Upper lobe of left lung (tissue), 6 donors: ENCODE measurements around the gene DMXL1. TPM values are rescaled to one million over a fixed set of nuclear protein-coding genes. Genes with fewer than 3 reads are reported as not detected.

Experiments used
- ATAC-seq, 2 donors: fragments of 200-7000 bp; cut with Tn5 transposase; one replicate each; pipeline ENCODE4 v1.9.1; 2022; ENCODE audit warnings: mild to moderate bottlenecking in 2 of 2, moderate library complexity in 2 of 2; ENCODE audit not compliant: low FRiP score in 2 of 2
- DNase-seq, 2 donors: peaks; one replicate each; pipeline ENCODE4 v3.0.0-alpha.2; 2019 to 2020
- H3K27ac ChIP-seq, 4 donors: fragments of 200-600 bp; sonication (generic); one replicate each; pipeline ENCODE4 v1.5.1; 2016 to 2019
- H3K27me3 ChIP-seq, 4 donors: fragments of 200-600 bp; sonication (generic); one replicate each; pipeline ENCODE4 v1.5.1; 2017 to 2019
- H3K36me3 ChIP-seq, 4 donors: fragments of 200-600 bp; sonication (generic); one replicate each; pipeline ENCODE4 v1.5.1; 2016 to 2019
- H3K4me1 ChIP-seq, 4 donors: fragments of 200-600 bp; sonication (generic); one replicate each; pipeline ENCODE4 v1.5.1; 2018 to 2019
- H3K4me3 ChIP-seq, 4 donors: fragments of 200-600 bp; sonication (generic); one replicate each; pipeline ENCODE4 v1.5.1; 2017 to 2019; ENCODE audit warnings: mild to moderate bottlenecking in 2 of 4, moderate library complexity in 1 of 4
- H3K9me3 ChIP-seq, 4 donors: fragments of 200-600 bp; sonication (generic); one replicate each; pipeline ENCODE4 v1.5.1; 2018 to 2019
- CTCF ChIP-seq, 6 experiments: fragments of 450-650 bp in 4 of 6; fragments of 200-600 bp in 2 of 6; sonication (generic) in 2 of 6; IDR thresholded peaks; one replicate each; pipeline ENCODE4 v1.5.1; 2016 to 2019; ENCODE audit warnings: antibody characterized with exemption in 6 of 6
- EP300 ChIP-seq, 4 donors: sonication (generic); formaldehyde crosslinking; IDR thresholded peaks; one replicate each; pipeline ENCODE4 v1.5.1; 2017; ENCODE audit warnings: antibody characterized with exemption in 4 of 4, control low read depth in 2 of 4
- POLR2A ChIP-seq, 4 donors: fragments of 450-650 bp; IDR thresholded peaks; one replicate each; pipeline ENCODE4 v1.5.1; 2016 to 2017; ENCODE audit warnings: antibody characterized with exemption in 4 of 4, mild to moderate bottlenecking in 2 of 4
- POLR2AphosphoS5 ChIP-seq, 2 donors: sonication (generic); formaldehyde crosslinking; IDR thresholded peaks; one replicate each; pipeline ENCODE4 v1.5.1; 2017; ENCODE audit warnings: antibody characterized with exemption in 2 of 2
- WGBS, 2 donors: methylation state at CpG; one replicate each; pipeline ENCODE4 v1.1.5; 2017 to 2018; 5-methylcytosine and 5-hydroxymethylcytosine counted together
- total RNA-seq, 6 donors: library from RNA; depleted of rRNA in 4 of 6; stranded (reverse); fragments of >200 nt in 4 of 6; gene quantifications; one replicate each; pipeline versions ENCODE4 v1.1.0 to v1.2.1, GENCODE V29; 2016 to 2021
- donor health status: DM: no; HTN: no; CAD: no; lungs with moderate emphysema.
- donor health status: DM: no; HTN: yes; CAD: no; lungs with severe emphysema.

Gene DMXL1
- total RNA-seq, 6 donors from 2014 or later, result 37.7 to 102 (median 52.9) TPM

DNA sequence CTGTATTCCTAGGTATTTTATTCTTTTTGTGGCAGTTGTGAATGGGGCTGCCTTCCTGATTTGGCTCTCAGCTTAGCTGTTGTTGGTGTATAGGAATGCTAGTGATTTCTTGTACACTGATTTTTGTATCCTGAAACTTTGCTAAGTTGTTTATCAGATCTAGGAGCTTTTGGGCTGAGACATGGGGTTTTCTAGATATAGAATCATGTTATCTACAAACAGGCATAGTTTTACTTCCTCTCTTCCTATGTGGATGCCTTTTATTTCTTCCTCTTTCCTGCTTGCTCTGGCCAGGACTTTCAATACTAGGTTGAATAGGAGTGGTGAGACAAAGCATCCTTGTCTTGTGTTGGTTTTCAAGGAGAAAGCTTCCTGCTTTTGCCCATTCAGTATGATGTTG is 129.9 kb downstream of the DMXL1 start:
- Histone ChIP-seq H3K9me3 (no peaks in the 10 kb centered on the region), H3K4me3 (no peak overlapping the region), H3K4me1 (no peaks in the 10 kb centered on the region), H3K36me3 (peaks cover 14 to 67% (median 30%) of the 10 kb centered on the region in 4 donors), H3K27ac (no peak overlapping the region), H3K27me3 (no peaks in the 10 kb centered on the region)
- DNase-seq (no peak), ATAC-seq (no peak)
- TF ChIP-seq POLR2AphosphoS5 (IDR thresholded peaks at IDR 0.05) (no peak), POLR2A (IDR thresholded peaks at IDR 0.05) (no peak), EP300 (IDR thresholded peaks at IDR 0.05) (no peak), CTCF (IDR thresholded peaks at IDR 0.05) (no peak)

GRCh38 chr5:119207105-119207504 is 136.2 kb downstream of the DMXL1 start:
- H3K4me1 ChIP-seq, result no peaks in the 10 kb centered on the region
- no peak for TF ChIP-seq POLR2A (IDR thresholded peaks at IDR 0.05)
- no peak for TF ChIP-seq POLR2AphosphoS5 (IDR thresholded peaks at IDR 0.05)
- TF ChIP-seq CTCF (IDR thresholded peaks at IDR 0.05), result no peak
- H3K27me3 ChIP-seq, result no peaks in the 10 kb centered on the region
- 94% methylated on average over 1 of the region's 1 CpG for WGBS, 2 donors
- DNase-seq (no peak), ATAC-seq (no peak)
- H3K4me3 ChIP-seq, result no peak overlapping the region
- peaks cover 0 to 33% (median 10%) of the 10 kb centered on the region in 4 donors for H3K36me3 ChIP-seq
- no peaks in the 10 kb centered on the region for H3K9me3 ChIP-seq
- no peak overlapping the region for H3K27ac ChIP-seq

GRCh38 chr5:119212026-119212425 is 141.1 kb downstream of the DMXL1 start:
- TF ChIP-seq EP300 (IDR thresholded peaks at IDR 0.05), result no peak
- no peak for TF ChIP-seq CTCF (IDR thresholded peaks at IDR 0.05)
- no peak for TF ChIP-seq POLR2A (IDR thresholded peaks at IDR 0.05)
- no peak for TF ChIP-seq POLR2AphosphoS5 (IDR thresholded peaks at IDR 0.05)
- ATAC-seq, result no peak
- H3K27me3 ChIP-seq, result no peaks in the 10 kb centered on the region
- no peak overlapping the region for H3K27ac ChIP-seq
- 95 to 100% methylated on average over 2 of the region's 2 CpGs for WGBS, 2 donors
- no peak overlapping the region for H3K4me3 ChIP-seq
- no peaks in the 10 kb centered on the region for H3K9me3 ChIP-seq
- DNase-seq, result no peak
- H3K36me3 ChIP-seq, result peaks cover 0 to 13% (median 0%) of the 10 kb centered on the region in 4 donors
- no peaks in the 10 kb centered on the region for H3K4me1 ChIP-seq

- no peak for DNase-seq
- Histone ChIP-seq H3K27me3 (no peaks in the 10 kb centered on the region), H3K4me3 (no peak overlapping the region), H3K4me1 (no peaks in the 10 kb centered on the region), H3K9me3 (no peaks in the 10 kb centered on the region), H3K27ac (no peak overlapping the region), H3K36me3 (peaks cover 0 to 16% (median 0%) of the 10 kb centered on the region in 4 donors)
- TF ChIP-seq POLR2A (IDR thresholded peaks at IDR 0.05) (no peak), POLR2AphosphoS5 (IDR thresholded peaks at IDR 0.05) (no peak), EP300 (IDR thresholded peaks at IDR 0.05) (no peak), CTCF (IDR thresholded peaks at IDR 0.05) (no peak)
- ATAC-seq, result no peak
These were observed 141.8 kb downstream of the DMXL1 start for GRCh38 chr5:119212676-119213075.

- DNase-seq (no peak), ATAC-seq (no peak)
- H3K36me3 ChIP-seq, result peaks cover 0 to 40% (median 0%) of the 10 kb centered on the region in 4 donors
- H3K9me3 ChIP-seq, result no peaks in the 10 kb centered on the region
- no peak overlapping the region for H3K4me3 ChIP-seq
- no peaks in the 10 kb centered on the region for H3K4me1 ChIP-seq
- WGBS, 2 donors, result 95% methylated on average over 3 of the region's 3 CpGs
- TF ChIP-seq POLR2AphosphoS5 (IDR thresholded peaks at IDR 0.05) (no peak), EP300 (IDR thresholded peaks at IDR 0.05) (no peak), POLR2A (IDR thresholded peaks at IDR 0.05) (no peak), CTCF (IDR thresholded peaks at IDR 0.05) (no peak)
- no peaks in the 10 kb centered on the region for H3K27me3 ChIP-seq
- H3K27ac ChIP-seq, result no peak overlapping the region
These were observed 146.3 kb downstream of the DMXL1 start for GRCh38 chr5:119217183-119217582.
